Activated B cell treated with CpG ODN at 0.5 μM for 24 hours (primary cell): Measurements from ENCODE around the gene MOGAT2. TPM values are rescaled to one million over a fixed set of nuclear protein-coding genes. Genes with fewer than 3 reads are reported as not detected.

Experiments used
- ATAC-seq: fragments of 200-7000 bp; cut with Tn5 transposase; one replicate; pipeline ENCODE4 v1.10.0; 2021; ENCODE audit warnings: low read depth, mild to moderate bottlenecking, moderate library complexity
- CTCF ChIA-PET: fragments of 350-600 bp; sonication (Branson Sonifier 250); formaldehyde crosslinking; loops from one replicate; lab custom pipeline; 2021; ENCODE audit warnings: antibody characterized with exemption; lab: Charles Lee
- POLR2A ChIA-PET: fragments of 350-600 bp; sonication (Branson Sonifier 250); formaldehyde crosslinking; loops from one replicate; lab custom pipeline; 2021; ENCODE audit warnings: antibody characterized with exemption; lab: Charles Lee
- DNase-seq: peaks from one replicate; pipeline ENCODE4 v3.0.0; 2022
- H3K27ac Mint-ChIP-seq: one replicate; pipeline ENCODE4 v1.8.0; 2020; ENCODE audit warnings: mixed read lengths
- H3K27me3 Mint-ChIP-seq: one replicate; pipeline ENCODE4 v1.8.0; 2021; ENCODE audit warnings: mixed read lengths
- H3K36me3 Mint-ChIP-seq: one replicate; pipeline ENCODE4 v1.8.0; 2021; ENCODE audit warnings: low read depth, mixed read lengths
- H3K4me1 Mint-ChIP-seq: one replicate; pipeline ENCODE4 v1.8.0; 2021; ENCODE audit warnings: mixed read lengths
- H3K4me3 Mint-ChIP-seq: one replicate; pipeline ENCODE4 v1.8.0; 2020; ENCODE audit warnings: mild to moderate bottlenecking, mixed read lengths
- H3K9me3 Mint-ChIP-seq: one replicate; pipeline ENCODE4 v1.8.0; 2020; ENCODE audit warnings: mixed read lengths
- intact Hi-C: fragments of 100-400 bp; cut with micrococcal nuclease; formaldehyde crosslinking; loops from one replicate; pipeline ENCODE4 v1.15.1; 2024
- total RNA-seq: library from RNA; stranded (reverse); gene quantifications from 2 replicates; pipeline ENCODE4 v1.2.3, GENCODE V29; 2022
- TF ChIP-seq, protein P1 (sequence below): fragments of 200-600 bp; IDR thresholded peaks from one replicate; pipeline ENCODE4 v1.8.0; 2022; ENCODE audit warnings: antibody characterized with exemption, mild to moderate bottlenecking

The MOGAT2 gene
- total RNA-seq, 1 donor from 2014 or later, result 0.22 TPM

- intact Hi-C loops, result no loop called here
- H3K4me1 Mint-ChIP-seq, result peaks cover 24% of the 10 kb centered on the region
- no peaks in the 10 kb centered on the region for H3K9me3 Mint-ChIP-seq
- DNase-seq (no peak), ATAC-seq (no peak)
- H3K27me3 Mint-ChIP-seq, result no peaks in the 10 kb centered on the region
- TF ChIP-seq, protein P1, sequence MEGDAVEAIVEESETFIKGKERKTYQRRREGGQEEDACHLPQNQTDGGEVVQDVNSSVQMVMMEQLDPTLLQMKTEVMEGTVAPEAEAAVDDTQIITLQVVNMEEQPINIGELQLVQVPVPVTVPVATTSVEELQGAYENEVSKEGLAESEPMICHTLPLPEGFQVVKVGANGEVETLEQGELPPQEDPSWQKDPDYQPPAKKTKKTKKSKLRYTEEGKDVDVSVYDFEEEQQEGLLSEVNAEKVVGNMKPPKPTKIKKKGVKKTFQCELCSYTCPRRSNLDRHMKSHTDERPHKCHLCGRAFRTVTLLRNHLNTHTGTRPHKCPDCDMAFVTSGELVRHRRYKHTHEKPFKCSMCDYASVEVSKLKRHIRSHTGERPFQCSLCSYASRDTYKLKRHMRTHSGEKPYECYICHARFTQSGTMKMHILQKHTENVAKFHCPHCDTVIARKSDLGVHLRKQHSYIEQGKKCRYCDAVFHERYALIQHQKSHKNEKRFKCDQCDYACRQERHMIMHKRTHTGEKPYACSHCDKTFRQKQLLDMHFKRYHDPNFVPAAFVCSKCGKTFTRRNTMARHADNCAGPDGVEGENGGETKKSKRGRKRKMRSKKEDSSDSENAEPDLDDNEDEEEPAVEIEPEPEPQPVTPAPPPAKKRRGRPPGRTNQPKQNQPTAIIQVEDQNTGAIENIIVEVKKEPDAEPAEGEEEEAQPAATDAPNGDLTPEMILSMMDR, result no peak
- no peak overlapping the region for H3K4me3 Mint-ChIP-seq
- ChIA-PET CTCF (no interaction called here), POLR2A (interaction anchor here (0.5 to 1.0 kb wide), 2 partner anchors 9 to 232 kb away, joined by 3 to 4 read pairs; no protein-coding TSS in a partner anchor)
- no peaks in the 10 kb centered on the region for H3K36me3 Mint-ChIP-seq
- no peak overlapping the region for H3K27ac Mint-ChIP-seq
Measured at GRCh38 chr11:75765116-75765515, 47.5 kb downstream of the MOGAT2 start.

DNA sequence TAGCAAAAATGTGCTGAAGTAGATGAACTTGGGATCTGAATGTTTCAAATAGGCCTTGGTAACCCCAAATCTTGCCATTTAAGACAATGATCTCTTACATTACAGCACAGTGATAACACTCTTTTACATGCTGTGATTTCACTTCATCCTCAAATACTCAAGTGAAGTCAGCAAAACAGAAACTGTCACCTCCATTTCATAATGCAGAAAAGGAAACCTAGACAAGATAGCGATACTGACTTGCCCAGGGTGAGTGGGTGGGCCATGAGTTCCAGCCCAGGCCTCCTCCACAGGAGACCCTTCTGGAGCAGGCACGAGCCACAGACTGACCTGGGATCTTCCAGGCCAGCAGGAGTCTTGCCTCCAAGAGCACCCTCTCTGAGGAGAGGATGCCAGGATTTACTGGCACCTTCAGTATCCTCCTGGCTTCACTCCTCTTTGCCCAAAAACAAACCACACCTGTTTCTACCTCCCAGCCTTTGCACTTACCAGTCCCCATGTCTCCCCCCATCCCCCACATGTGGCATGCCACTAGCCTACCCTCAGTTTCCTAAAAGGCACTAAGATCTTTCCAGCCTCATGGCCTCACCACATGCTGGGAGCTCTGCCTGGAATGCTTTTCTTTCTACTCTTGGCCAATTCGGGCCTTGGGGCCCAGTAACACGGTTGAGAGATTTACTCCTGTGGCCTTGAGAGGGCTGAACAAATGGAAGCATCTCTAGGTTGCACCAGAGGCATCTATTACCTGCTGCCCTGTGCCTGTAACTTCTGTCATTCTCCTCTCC, 49.0 kb downstream of the MOGAT2 start:
- peaks cover 39% of the 10 kb centered on the region for H3K4me1 Mint-ChIP-seq
- H3K27me3 Mint-ChIP-seq, result no peaks in the 10 kb centered on the region
- ATAC-seq (no peak), DNase-seq (no peak)
- TF ChIP-seq, protein P1, result no peak
- H3K4me3 Mint-ChIP-seq, result no peak overlapping the region
- no peaks in the 10 kb centered on the region for H3K36me3 Mint-ChIP-seq
- CTCF ChIA-PET, result no interaction called here
- POLR2A ChIA-PET, result no interaction called here
- no peaks in the 10 kb centered on the region for H3K9me3 Mint-ChIP-seq
- peak overlapping the region; percentile 43 for H3K27ac Mint-ChIP-seq
- intact Hi-C loops, result no loop called here

DNA sequence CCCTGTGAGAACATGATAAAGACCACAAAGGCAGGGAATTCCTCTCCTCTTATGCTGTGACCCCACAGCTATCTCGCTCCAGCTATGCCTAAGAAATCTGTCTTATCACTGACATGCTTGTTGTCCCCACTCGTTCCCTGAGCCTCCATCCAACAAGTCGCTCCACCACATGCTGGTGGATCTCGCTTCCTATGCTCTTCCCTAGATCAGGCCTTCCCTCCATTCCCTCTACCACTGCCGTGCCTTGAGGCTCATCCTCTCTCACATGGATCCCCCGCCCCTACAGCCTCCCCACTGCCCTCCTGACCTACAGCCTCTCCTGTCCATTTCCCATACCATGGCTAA, 49.6 kb downstream of the MOGAT2 start:
- no peaks in the 10 kb centered on the region for H3K9me3 Mint-ChIP-seq
- peaks cover 44% of the 10 kb centered on the region for H3K4me1 Mint-ChIP-seq
- ATAC-seq, result no peak
- TF ChIP-seq, protein P1, result no peak
- CTCF ChIA-PET, result no interaction called here
- no peaks in the 10 kb centered on the region for H3K27me3 Mint-ChIP-seq
- no peaks in the 10 kb centered on the region for H3K36me3 Mint-ChIP-seq
- POLR2A ChIA-PET, result no interaction called here
- intact Hi-C loops, result no loop called here
- no peak for DNase-seq
- H3K4me3 Mint-ChIP-seq, result no peak overlapping the region
- peak overlapping the region; percentile 43 for H3K27ac Mint-ChIP-seq

DNA sequence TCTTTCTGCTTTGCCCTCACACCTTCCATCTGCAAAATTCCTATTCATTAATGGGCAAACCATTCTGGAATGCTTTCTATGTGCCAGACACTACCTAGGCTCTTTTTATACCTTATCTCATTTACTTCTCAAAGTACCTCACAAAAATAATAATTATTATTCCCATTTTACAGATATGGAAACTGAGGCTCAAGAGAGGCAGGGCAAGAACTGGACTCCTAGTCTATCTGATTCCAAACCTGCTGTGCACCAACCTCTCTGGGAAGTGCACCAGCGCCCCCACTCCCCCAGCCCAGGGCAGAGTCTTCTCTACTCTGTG, 50.1 kb downstream of the MOGAT2 start:
- no peak for ATAC-seq
- no peaks in the 10 kb centered on the region for H3K9me3 Mint-ChIP-seq
- H3K4me3 Mint-ChIP-seq, result peak overlapping the region; percentile 83
- DNase-seq, result no peak
- peaks cover 50% of the 10 kb centered on the region for H3K4me1 Mint-ChIP-seq
- no peaks in the 10 kb centered on the region for H3K27me3 Mint-ChIP-seq
- TF ChIP-seq, protein P1, result no peak
- intact Hi-C loops, result loop anchor here (1.0 kb wide), 6 partner anchors 44 to 678 kb away; partner anchors contain the start of gene EMSY
- CTCF ChIA-PET, result no interaction called here
- POLR2A ChIA-PET, result interaction anchor here (1.0 kb wide), 1 partner anchor 10 kb away, joined by 3 read pairs; no protein-coding TSS in a partner anchor
- H3K36me3 Mint-ChIP-seq, result no peaks in the 10 kb centered on the region
- peak overlapping the region; percentile 87 for H3K27ac Mint-ChIP-seq

- Mint-ChIP-seq H3K4me3 (peak within 1 kb of the TSS; percentile 83), H3K36me3 (no peaks in the 10 kb centered on the region), H3K27ac (peak within 1 kb of the TSS; percentile 87), H3K27me3 (no peaks in the 10 kb centered on the region), H3K9me3 (no peaks in the 10 kb centered on the region), H3K4me1 (peaks cover 56% of the 10 kb centered on the region)
- intact Hi-C loops, result loop anchor here (1.0 kb wide), 6 partner anchors 45 to 677 kb away; partner anchors contain the start of gene EMSY
- POLR2A ChIA-PET, result interaction anchor here (1.0 kb wide), 1 partner anchor 9 kb away, joined by 3 read pairs; no protein-coding TSS in a partner anchor
- DNase-seq, result peak; percentile 84
- CTCF ChIA-PET, result no interaction called here
- TF ChIP-seq, protein P1, result no peak
- peak; percentile 76 for ATAC-seq
Measured at GRCh38 chr11:75768112-75768908, 50.7 kb downstream of the MOGAT2 start, which contains the start of gene DGAT2. Gene DGAT2, plus strand, starts transcription at chr11:75768778. Its CDS starts 214 bp downstream, at chr11:75768992.
